Measurements from ENCODE around the gene FOXC1.
A peak's percentile ranks its signal among the peaks of the same experiment; 100 is the strongest.

FOXC1 gene

DNA sequence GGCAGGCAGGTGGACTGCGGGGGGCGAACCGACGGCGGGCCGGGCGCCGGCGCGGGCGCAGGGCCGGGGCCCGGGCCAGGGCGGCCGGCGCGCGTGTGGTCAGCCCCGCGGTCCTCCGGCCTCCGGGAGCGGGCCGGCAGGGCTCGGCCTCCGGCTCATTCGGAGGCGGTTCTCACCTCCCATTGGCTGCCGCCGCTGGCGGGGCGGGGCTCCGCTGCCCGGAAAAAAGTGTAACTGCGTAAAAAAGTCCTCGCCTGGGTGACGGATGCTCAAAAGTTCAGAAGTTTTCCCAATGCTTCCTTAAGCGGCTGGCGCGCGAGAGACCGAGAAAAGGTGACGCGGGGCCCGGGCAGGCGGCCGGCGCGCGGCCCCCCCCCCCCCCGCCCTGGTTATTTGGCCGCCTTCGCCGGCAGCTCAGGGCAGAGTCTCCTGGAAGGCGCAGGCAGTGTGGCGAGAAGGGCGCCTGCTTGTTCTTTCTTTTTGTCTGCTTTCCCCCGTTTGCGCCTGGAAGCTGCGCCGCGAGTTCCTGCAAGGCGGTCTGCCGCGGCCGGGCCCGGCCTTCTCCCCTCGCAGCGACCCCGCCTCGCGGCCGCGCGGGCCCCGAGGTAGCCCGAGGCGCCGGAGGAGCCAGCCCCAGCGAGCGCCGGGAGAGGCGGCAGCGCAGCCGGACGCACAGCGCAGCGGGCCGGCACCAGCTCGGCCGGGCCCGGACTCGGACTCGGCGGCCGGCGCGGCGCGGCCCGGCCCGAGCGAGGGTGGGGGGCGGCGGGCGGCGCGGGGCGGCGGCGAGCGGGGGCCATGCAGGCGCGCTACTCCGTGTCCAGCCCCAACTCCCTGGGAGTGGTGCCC, at the start of gene FOXC1:
Gene FOXC1, plus strand, starts transcription at position 268 of the 849 bp plus-strand sequence. Its CDS starts 531 bp downstream, at position 799.
- no peaks in the 10 kb centered on the region for H3K9me2 ChIP-seq (replicated peaks; ENCODE audit: control insufficient read depth, low read length)
- peak within 1 kb of the TSS; percentile 75 for H3K4me3 ChIP-seq (ENCODE audit: low read length)
- H3K27me3 ChIP-seq (ENCODE audit: control insufficient read depth, low read length): peaks cover 56% of the 10 kb centered on the region
- TF ChIP-seq, protein P1, sequence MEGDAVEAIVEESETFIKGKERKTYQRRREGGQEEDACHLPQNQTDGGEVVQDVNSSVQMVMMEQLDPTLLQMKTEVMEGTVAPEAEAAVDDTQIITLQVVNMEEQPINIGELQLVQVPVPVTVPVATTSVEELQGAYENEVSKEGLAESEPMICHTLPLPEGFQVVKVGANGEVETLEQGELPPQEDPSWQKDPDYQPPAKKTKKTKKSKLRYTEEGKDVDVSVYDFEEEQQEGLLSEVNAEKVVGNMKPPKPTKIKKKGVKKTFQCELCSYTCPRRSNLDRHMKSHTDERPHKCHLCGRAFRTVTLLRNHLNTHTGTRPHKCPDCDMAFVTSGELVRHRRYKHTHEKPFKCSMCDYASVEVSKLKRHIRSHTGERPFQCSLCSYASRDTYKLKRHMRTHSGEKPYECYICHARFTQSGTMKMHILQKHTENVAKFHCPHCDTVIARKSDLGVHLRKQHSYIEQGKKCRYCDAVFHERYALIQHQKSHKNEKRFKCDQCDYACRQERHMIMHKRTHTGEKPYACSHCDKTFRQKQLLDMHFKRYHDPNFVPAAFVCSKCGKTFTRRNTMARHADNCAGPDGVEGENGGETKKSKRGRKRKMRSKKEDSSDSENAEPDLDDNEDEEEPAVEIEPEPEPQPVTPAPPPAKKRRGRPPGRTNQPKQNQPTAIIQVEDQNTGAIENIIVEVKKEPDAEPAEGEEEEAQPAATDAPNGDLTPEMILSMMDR (IDR thresholded peaks at IDR 0.05; ENCODE audit: low read depth, low read length, poor library complexity, severe bottlenecking): no peak
- TF ChIP-seq EZH2phosphoT487 (IDR thresholded peaks at IDR 0.05; ENCODE audit: borderline replicate concordance, low read length): no peak
- H3K4me1 ChIP-seq (ENCODE audit: control insufficient read depth, low read length): peaks cover 38% of the 10 kb centered on the region
- H3K79me2 ChIP-seq (ENCODE audit: control insufficient read depth, low read length): no peaks in the 10 kb centered on the region
- no peak within 1 kb of the TSS for H3K27ac ChIP-seq (ENCODE audit: low read depth, low read length)
- peaks cover 14% of the 10 kb centered on the region for H3F3A ChIP-seq (ENCODE audit: control insufficient read depth, insufficient read depth)
- no peaks in the 10 kb centered on the region; the same call in 1 of the 2 replicates for H4K20me1 ChIP-seq (ENCODE audit: control insufficient read depth, insufficient read depth, low read depth, low read length)
- no peaks in the 10 kb centered on the region for H3K9me3 ChIP-seq (ENCODE audit: control insufficient read depth, insufficient read depth, low read length)
- peak within 1 kb of the TSS; percentile 88 for H3K4me2 ChIP-seq (ENCODE audit: low read length)
- no peaks in the 10 kb centered on the region for H3K36me3 ChIP-seq (ENCODE audit: control insufficient read depth, low read length)

DNA sequence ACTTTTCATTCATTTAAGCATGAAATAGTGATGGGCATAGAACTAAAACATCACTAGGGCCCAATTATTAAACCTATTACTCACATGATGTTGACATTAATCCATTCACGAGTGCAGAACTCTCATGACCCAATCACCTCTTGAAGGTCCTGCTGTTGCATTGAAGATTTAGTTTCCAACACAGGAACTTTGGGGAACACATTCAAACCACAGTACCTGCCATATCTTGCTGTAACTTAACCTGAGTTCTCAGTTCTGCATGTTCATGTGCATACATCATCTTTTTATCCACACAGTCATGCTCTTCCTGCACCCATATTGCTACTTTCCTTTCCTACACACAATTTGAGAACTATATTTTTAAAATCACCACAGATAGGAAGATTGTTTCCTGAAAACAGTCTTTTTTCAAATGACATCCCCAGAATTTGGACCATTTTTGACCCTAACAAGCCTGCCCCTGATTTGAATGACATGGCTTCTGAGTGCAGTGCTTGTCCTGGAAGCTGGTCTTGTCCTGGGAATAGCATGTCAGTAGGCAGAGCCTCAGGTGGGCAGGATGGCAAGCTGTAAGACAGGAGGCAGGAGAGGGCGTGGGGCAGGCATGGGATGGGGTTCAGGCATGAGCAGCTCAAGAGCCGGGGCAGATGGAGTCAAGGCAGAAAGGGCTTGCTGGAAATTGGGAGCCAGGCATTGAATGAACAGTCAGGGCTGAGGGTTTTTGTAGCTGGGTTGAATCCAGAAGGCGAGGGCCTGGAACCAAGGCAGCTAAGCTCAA, 49.2 kb upstream of the FOXC1 start:
- Histone ChIP-seq H3K9me3 (ENCODE audit: control insufficient read depth, insufficient read depth, low read length) (no peaks in the 10 kb centered on the region), H4K20me1 (ENCODE audit: control insufficient read depth, insufficient read depth, low read depth, low read length) (no peaks in the 10 kb centered on the region), H3K27me3 (ENCODE audit: control insufficient read depth, low read length) (no peaks in the 10 kb centered on the region; the same call in 1 of the 2 replicates), H3K27ac (ENCODE audit: low read depth, low read length) (no peak overlapping the region), H3K4me2 (ENCODE audit: low read length) (no peak overlapping the region), H3K4me1 (ENCODE audit: control insufficient read depth, low read length) (no peaks in the 10 kb centered on the region), H3K36me3 (ENCODE audit: control insufficient read depth, low read length) (no peaks in the 10 kb centered on the region), H3K4me3 (ENCODE audit: low read length) (no peak overlapping the region), H3K79me2 (ENCODE audit: control insufficient read depth, low read length) (no peaks in the 10 kb centered on the region), H3F3A (ENCODE audit: control insufficient read depth, insufficient read depth) (no peaks in the 10 kb centered on the region), H3K9me2 (replicated peaks; ENCODE audit: control insufficient read depth, low read length) (no peaks in the 10 kb centered on the region)
- no peak for TF ChIP-seq EZH2phosphoT487 (IDR thresholded peaks at IDR 0.05; ENCODE audit: borderline replicate concordance, low read length)
- TF ChIP-seq, protein P1 (IDR thresholded peaks at IDR 0.05; ENCODE audit: low read depth, low read length, poor library complexity, severe bottlenecking): no peak

DNA sequence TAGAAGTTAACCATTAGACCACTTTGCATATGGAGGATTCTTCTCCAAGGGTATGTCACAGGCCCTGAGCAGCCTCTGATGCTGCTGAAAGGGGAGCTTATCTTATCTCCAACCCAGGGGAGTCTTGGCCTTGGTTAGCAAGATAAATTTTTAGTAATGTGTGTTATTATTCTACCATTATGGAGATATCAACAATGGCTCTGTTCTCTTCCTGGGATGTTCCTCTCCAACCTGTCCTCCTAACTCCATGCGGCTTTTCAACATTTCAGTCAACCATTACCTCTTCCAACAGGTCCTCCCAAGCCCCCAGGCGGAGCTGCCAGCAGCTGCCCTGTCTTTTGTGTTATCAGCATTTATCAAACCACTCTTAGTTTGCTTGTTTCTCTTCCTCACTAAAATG, 48.4 kb upstream of the FOXC1 start:
- Histone ChIP-seq H3K27ac (ENCODE audit: low read depth, low read length) (no peak overlapping the region), H3K4me1 (ENCODE audit: control insufficient read depth, low read length) (no peaks in the 10 kb centered on the region), H3F3A (ENCODE audit: control insufficient read depth, insufficient read depth) (no peaks in the 10 kb centered on the region), H3K36me3 (ENCODE audit: control insufficient read depth, low read length) (no peaks in the 10 kb centered on the region), H3K27me3 (ENCODE audit: control insufficient read depth, low read length) (no peaks in the 10 kb centered on the region; the same call in 1 of the 2 replicates), H3K4me3 (ENCODE audit: low read length) (no peak overlapping the region), H3K4me2 (ENCODE audit: low read length) (no peak overlapping the region), H3K9me3 (ENCODE audit: control insufficient read depth, insufficient read depth, low read length) (no peaks in the 10 kb centered on the region), H3K9me2 (replicated peaks; ENCODE audit: control insufficient read depth, low read length) (no peaks in the 10 kb centered on the region), H4K20me1 (ENCODE audit: control insufficient read depth, insufficient read depth, low read depth, low read length) (no peaks in the 10 kb centered on the region), H3K79me2 (ENCODE audit: control insufficient read depth, low read length) (no peaks in the 10 kb centered on the region)
- no peak for TF ChIP-seq EZH2phosphoT487 (IDR thresholded peaks at IDR 0.05; ENCODE audit: borderline replicate concordance, low read length)
- TF ChIP-seq, protein P1 (IDR thresholded peaks at IDR 0.05; ENCODE audit: low read depth, low read length, poor library complexity, severe bottlenecking): no peak
